Omental fat pad (tissue), 4 donors: ENCODE results near the gene TRPV2. TPM values are rescaled to one million over a fixed set of nuclear protein-coding genes. Genes with fewer than 3 reads are reported as not detected.

ENCODE experiments used
- ATAC-seq: fragments of 150-250 bp; one replicate; pipeline ENCODE4 v1.9.1; 2016; ENCODE audit warnings: mild to moderate bottlenecking, moderate library complexity; ENCODE audit not compliant: low FRiP score
- DNase-seq: peaks from one replicate; pipeline ENCODE4 v3.0.0-alpha.2; 2019; ENCODE audit warnings: low spot score
- CTCF ChIP-seq, 3 donors: fragments of 450-650 bp; IDR thresholded peaks; one replicate each; pipeline ENCODE4 v1.5.1; 2016 to 2017; ENCODE audit warnings: antibody characterized with exemption in 3 of 3, mild to moderate bottlenecking in 3 of 3, moderate library complexity in 2 of 3
- total RNA-seq, 4 donors: library from RNA; depleted of rRNA; stranded (reverse); fragments of >200 nt; gene quantifications; one replicate each; pipeline ENCODE4 v1.1.0, GENCODE V29; 2016

Gene TRPV2
- total RNA-seq, 4 donors from 2014 or later: 12.1 to 47.6 (median 28.9) TPM

- TF ChIP-seq CTCF (IDR thresholded peaks at IDR 0.05): no peak
- DNase-seq (no peak), ATAC-seq (no peak)
Observed at GRCh38 chr17:16425698-16426659, 10.6 kb downstream of the TRPV2 start.

- ATAC-seq: no peak
- no peak for TF ChIP-seq CTCF (IDR thresholded peaks at IDR 0.05)
- DNase-seq: no peak
Observed at GRCh38 chr17:16427020-16427419, 11.6 kb downstream of the TRPV2 start.

- DNase-seq (no peak), ATAC-seq (peak; percentile 33)
- TF ChIP-seq CTCF (IDR thresholded peaks at IDR 0.05): no peak
Observed at GRCh38 chr17:16428098-16428882, 12.9 kb downstream of the TRPV2 start.

GRCh38 chr17:16429083-16429482, 13.7 kb downstream of the TRPV2 start:
- ATAC-seq (no peak), DNase-seq (no peak)

GRCh38 chr17:16430650-16431049, 15.3 kb downstream of the TRPV2 start:
- DNase-seq (no peak), ATAC-seq (no peak)
- no peak for TF ChIP-seq CTCF (IDR thresholded peaks at IDR 0.05)

More at GRCh38 chr17:16429083-16429482, 13.7 kb downstream of the TRPV2 start:
- no peak for TF ChIP-seq CTCF (IDR thresholded peaks at IDR 0.05)

GRCh38 chr17:16432017-16432416, 16.6 kb downstream of the TRPV2 start:
- no peak for DNase-seq
- ATAC-seq: no peak
- no peak for TF ChIP-seq CTCF (IDR thresholded peaks at IDR 0.05)
